Epithelial cell of esophagus (primary cell): ENCODE results near the gene USP9Y.

Source experiments
- DNase-seq: peaks from one replicate; pipeline ENCODE4 v3.0.0; 2010; ENCODE audit warnings: low read depth
- H3K4me3 ChIP-seq: 2 replicates; pipeline ENCODE4 v1.5.1; 2011; ENCODE audit warnings: mild to moderate bottlenecking, low read length, control low read depth
- CTCF ChIP-seq: IDR thresholded peaks from 2 replicates; pipeline ENCODE4 v1.5.1; 2011; ENCODE audit warnings: low read depth, mild to moderate bottlenecking, low read length, control low read depth, inconsistent platforms; ENCODE audit not compliant: insufficient read depth; ENCODE audit errors: missing control alignments

USP9Y gene

GRCh38 chrY:12688337-12688736 lies 12.7 kb upstream of the USP9Y start:
- TF ChIP-seq CTCF, result no peak

GRCh38 chrY:12700087-12700486 lies 944 bp upstream of the USP9Y start:
- DNase-seq, result no peak
- TF ChIP-seq CTCF, result no peak
- no peak overlapping the region for H3K4me3 ChIP-seq

More at GRCh38 chrY:12688337-12688736, 12.7 kb upstream of the USP9Y start:
- no peak for DNase-seq
- no peak overlapping the region for H3K4me3 ChIP-seq

GRCh38 chrY:12702174-12702573 lies 1.1 kb downstream of the USP9Y start:
- TF ChIP-seq CTCF, result no peak
- no peak for DNase-seq
- H3K4me3 ChIP-seq, result no peak overlapping the region

- DNase-seq, result no peak
- no peak overlapping the region for H3K4me3 ChIP-seq
- TF ChIP-seq CTCF, result no peak
These were observed 9.4 kb downstream of the USP9Y start for GRCh38 chrY:12710460-12710859.

- no peak overlapping the region for H3K4me3 ChIP-seq
- DNase-seq, result no peak
- TF ChIP-seq CTCF, result no peak
These were observed 14.3 kb downstream of the USP9Y start for GRCh38 chrY:12715376-12715775.

- H3K4me3 ChIP-seq, result no peak overlapping the region
- TF ChIP-seq CTCF, result no peak
- DNase-seq, result no peak
These were observed 28.7 kb downstream of the USP9Y start for GRCh38 chrY:12729746-12730145.

- no peak for TF ChIP-seq CTCF
- DNase-seq, result peak; percentile 76
- no peak overlapping the region for H3K4me3 ChIP-seq
These were observed 32.6 kb downstream of the USP9Y start for GRCh38 chrY:12733625-12734024.
